DND-41 (cell line): ENCODE results near the gene RBBP5.

Experiments used
- EZH2 ChIP-seq: IDR thresholded peaks from 3 replicates; pipeline ENCODE4 v1.6.1; 2012; ENCODE audit warnings: borderline replicate concordance, low read depth, mild to moderate bottlenecking, moderate library complexity, low read length, inconsistent platforms; ENCODE audit not compliant: severe bottlenecking
- TF ChIP-seq, protein P1 (sequence below): IDR thresholded peaks from 2 replicates; pipeline ENCODE4 v1.5.1; 2012; ENCODE audit warnings: borderline replicate concordance, low read length, moderate library complexity, mild to moderate bottlenecking; ENCODE audit not compliant: poor library complexity, severe bottlenecking; ENCODE audit errors: extremely low read depth

DNA sequence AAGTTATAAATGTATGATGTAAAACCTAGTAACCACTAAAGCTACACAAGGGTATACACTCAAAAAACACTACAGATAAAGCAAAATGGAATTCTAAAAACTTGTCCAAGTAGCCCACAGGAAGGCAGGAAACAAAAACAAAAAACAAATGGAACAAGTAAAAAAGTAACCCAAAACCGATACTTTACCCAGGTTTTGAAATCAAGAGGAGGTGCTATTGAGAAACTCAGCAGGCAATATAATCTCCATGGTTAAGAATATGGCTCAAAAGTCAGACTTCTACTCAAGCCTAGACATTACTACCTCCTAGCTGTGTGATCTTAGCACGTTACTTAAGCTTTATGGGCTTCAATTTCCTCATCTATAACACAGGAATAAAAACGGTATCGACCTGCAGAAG is 13.3 kb downstream of the RBBP5 start:
- TF ChIP-seq, protein P1, sequence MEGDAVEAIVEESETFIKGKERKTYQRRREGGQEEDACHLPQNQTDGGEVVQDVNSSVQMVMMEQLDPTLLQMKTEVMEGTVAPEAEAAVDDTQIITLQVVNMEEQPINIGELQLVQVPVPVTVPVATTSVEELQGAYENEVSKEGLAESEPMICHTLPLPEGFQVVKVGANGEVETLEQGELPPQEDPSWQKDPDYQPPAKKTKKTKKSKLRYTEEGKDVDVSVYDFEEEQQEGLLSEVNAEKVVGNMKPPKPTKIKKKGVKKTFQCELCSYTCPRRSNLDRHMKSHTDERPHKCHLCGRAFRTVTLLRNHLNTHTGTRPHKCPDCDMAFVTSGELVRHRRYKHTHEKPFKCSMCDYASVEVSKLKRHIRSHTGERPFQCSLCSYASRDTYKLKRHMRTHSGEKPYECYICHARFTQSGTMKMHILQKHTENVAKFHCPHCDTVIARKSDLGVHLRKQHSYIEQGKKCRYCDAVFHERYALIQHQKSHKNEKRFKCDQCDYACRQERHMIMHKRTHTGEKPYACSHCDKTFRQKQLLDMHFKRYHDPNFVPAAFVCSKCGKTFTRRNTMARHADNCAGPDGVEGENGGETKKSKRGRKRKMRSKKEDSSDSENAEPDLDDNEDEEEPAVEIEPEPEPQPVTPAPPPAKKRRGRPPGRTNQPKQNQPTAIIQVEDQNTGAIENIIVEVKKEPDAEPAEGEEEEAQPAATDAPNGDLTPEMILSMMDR = no peak
- no peak for TF ChIP-seq EZH2
